GM18873 (cell line): ENCODE data around the gene CCSER1.
"Not testable (repeated sequence)": the region's sequence is repeated elsewhere in the genome, so short reads cannot be mapped to it uniquely, and the experiment has no call there.

Experiments
- ATAC-seq: cut with Tn5 transposase; IDR thresholded peaks from one replicate; pipeline ENCODE4 v1.9.1; 2021; ENCODE audit warnings: mild to moderate bottlenecking, moderate library complexity, moderate number of reproducible peaks; ENCODE audit not compliant: unreplicated experiment, low FRiP score

Gene CCSER1

GRCh38 chr4:91092398-91092980 lies 965.3 kb downstream of the CCSER1 start:
- no peak for ATAC-seq

- not testable (repeated sequence) for ATAC-seq
These were observed 967.0 kb downstream of the CCSER1 start for GRCh38 chr4:91094220-91094619.

- ATAC-seq, result no peak
These were observed 972.5 kb downstream of the CCSER1 start for GRCh38 chr4:91099666-91100065.

GRCh38 chr4:91108751-91109150 lies 981.6 kb downstream of the CCSER1 start:
- ATAC-seq, result no peak

GRCh38 chr4:91111556-91111955 lies 984.4 kb downstream of the CCSER1 start:
- no peak for ATAC-seq

- ATAC-seq, result no peak
These were observed 986.0 kb downstream of the CCSER1 start for GRCh38 chr4:91113130-91113706.

GRCh38 chr4:91114386-91114785 lies 987.2 kb downstream of the CCSER1 start:
- no peak for ATAC-seq

GRCh38 chr4:91116861-91117260 lies 989.7 kb downstream of the CCSER1 start:
- no peak for ATAC-seq

GRCh38 chr4:91118597-91118996 lies 991.4 kb downstream of the CCSER1 start:
- peak; percentile 79 for ATAC-seq

GRCh38 chr4:91123742-91124141 lies 996.5 kb downstream of the CCSER1 start:
- ATAC-seq, result no peak

- no peak for ATAC-seq
These were observed 1000.0 kb downstream of the CCSER1 start for GRCh38 chr4:91127192-91127591.

- no peak for ATAC-seq
These were observed 1000.6 kb downstream of the CCSER1 start for GRCh38 chr4:91127831-91128230.

GRCh38 chr4:91128519-91128918 lies 1001.3 kb downstream of the CCSER1 start:
- no peak for ATAC-seq

- ATAC-seq, result no peak
These were observed 1019.9 kb downstream of the CCSER1 start for GRCh38 chr4:91147067-91147466.

- not testable (repeated sequence) for ATAC-seq
These were observed 1026.8 kb downstream of the CCSER1 start for GRCh38 chr4:91154041-91154440.

GRCh38 chr4:91167864-91168653 lies 1040.9 kb downstream of the CCSER1 start:
- not testable (repeated sequence) for ATAC-seq

GRCh38 chr4:91170768-91171167 lies 1043.6 kb downstream of the CCSER1 start:
- ATAC-seq, result no peak

GRCh38 chr4:91171217-91171616 lies 1044.0 kb downstream of the CCSER1 start:
- ATAC-seq, result no peak

GRCh38 chr4:91185061-91185460 lies 1057.9 kb downstream of the CCSER1 start:
- not testable (repeated sequence) for ATAC-seq

- ATAC-seq, result no peak
These were observed 1071.8 kb downstream of the CCSER1 start for GRCh38 chr4:91198951-91199350.

GRCh38 chr4:91207535-91207934 lies 1080.3 kb downstream of the CCSER1 start:
- ATAC-seq, result no peak

GRCh38 chr4:91212211-91212610 lies 1085.0 kb downstream of the CCSER1 start:
- no peak for ATAC-seq
